ENCODE measurements around the gene PAX8. TPM values are rescaled to one million over a fixed set of nuclear protein-coding genes. Genes with fewer than 3 reads are reported as not detected.

Gene PAX8
- total RNA-seq, 1 donor from 2014 or later, result 2.9 TPM

GRCh38 chr2:113200736-113201490, 77.8 kb downstream of the PAX8 start:
- TF ChIP-seq EZH2 (IDR thresholded peaks at IDR 0.05) (no peak), EZH2phosphoT487 (IDR thresholded peaks at IDR 0.05) (no peak), CTCF (IDR thresholded peaks at IDR 0.05) (no peak)
- H3K4me1 Mint-ChIP-seq, result peaks cover 26% of the 10 kb centered on the region
- H3K79me2 ChIP-seq (ENCODE audit: low read depth), result no peaks in the 10 kb centered on the region
- no peak overlapping the region for H3K27ac ChIP-seq
- no peak overlapping the region for H3K4me3 ChIP-seq
- no peaks in the 10 kb centered on the region for H3F3A ChIP-seq (ENCODE audit: low read depth)
- peak overlapping the region; percentile 12 for H3K27ac Mint-ChIP-seq
- no peak overlapping the region for H3K4me2 ChIP-seq
- no peaks in the 10 kb centered on the region for H3K9me3 ChIP-seq (ENCODE audit: low read depth)
- H4K20me1 ChIP-seq (ENCODE audit: low read depth), result no peaks in the 10 kb centered on the region
- H3K4me3 Mint-ChIP-seq, result peak overlapping the region; percentile 34
- no peaks in the 10 kb centered on the region for H3K36me3 ChIP-seq
- peaks cover 31% of the 10 kb centered on the region for H3K27me3 ChIP-seq
- DNase-seq (ENCODE audit: low spot score), result no peak
- no peaks in the 10 kb centered on the region for H3K9me3 Mint-ChIP-seq
- no peak overlapping the region for H2AFZ ChIP-seq (replicated peaks)
- H3K4me1 ChIP-seq, result peaks cover 4% of the 10 kb centered on the region
- peaks cover 16% of the 10 kb centered on the region for H3K27me3 Mint-ChIP-seq (ENCODE audit: insufficient read depth, low read depth)
- H3K36me3 Mint-ChIP-seq, result no peaks in the 10 kb centered on the region
- no peak overlapping the region for H3K9ac ChIP-seq

GRCh38 chr2:113200236-113200635, 78.5 kb downstream of the PAX8 start:
- Mint-ChIP-seq H3K36me3 (no peaks in the 10 kb centered on the region), H3K9me3 (no peaks in the 10 kb centered on the region), H3K27ac (no peak overlapping the region), H3K27me3 (ENCODE audit: insufficient read depth, low read depth) (peaks cover 16% of the 10 kb centered on the region), H3K4me1 (peaks cover 26% of the 10 kb centered on the region), H3K4me3 (peak overlapping the region; percentile 63)
- DNase-seq (ENCODE audit: low spot score), result peak; percentile 17
- no peak overlapping the region for H3K9ac ChIP-seq
- H3K4me3 ChIP-seq, result no peak overlapping the region
- H4K20me1 ChIP-seq (ENCODE audit: low read depth), result no peaks in the 10 kb centered on the region
- H3K36me3 ChIP-seq, result no peaks in the 10 kb centered on the region
- H3K9me3 ChIP-seq (ENCODE audit: low read depth), result no peaks in the 10 kb centered on the region
- H3K27me3 ChIP-seq, result peaks cover 37% of the 10 kb centered on the region
- no peak overlapping the region for H3K27ac ChIP-seq
- H3K4me1 ChIP-seq, result peaks cover 4% of the 10 kb centered on the region
- H3K4me2 ChIP-seq, result no peak overlapping the region
- TF ChIP-seq EZH2 (IDR thresholded peaks at IDR 0.05) (no peak), CTCF (IDR thresholded peaks at IDR 0.05) (peak; percentile 17), EZH2phosphoT487 (IDR thresholded peaks at IDR 0.05) (no peak)
- no peaks in the 10 kb centered on the region for H3K79me2 ChIP-seq (ENCODE audit: low read depth)
- no peaks in the 10 kb centered on the region for H3F3A ChIP-seq (ENCODE audit: low read depth)
- H2AFZ ChIP-seq (replicated peaks), result no peak overlapping the region

- Histone ChIP-seq H3K4me3 (peak overlapping the region; percentile 75), H2AFZ (replicated peaks) (peak overlapping the region; percentile 99), H3K27me3 (peaks cover 37% of the 10 kb centered on the region), H3K9me3 (ENCODE audit: low read depth) (no peaks in the 10 kb centered on the region), H3K4me2 (peak overlapping the region; percentile 81), H3K79me2 (ENCODE audit: low read depth) (no peaks in the 10 kb centered on the region), H4K20me1 (ENCODE audit: low read depth) (no peaks in the 10 kb centered on the region), H3K36me3 (no peaks in the 10 kb centered on the region), H3F3A (ENCODE audit: low read depth) (no peaks in the 10 kb centered on the region), H3K27ac (no peak overlapping the region), H3K4me1 (peaks cover 4% of the 10 kb centered on the region), H3K9ac (no peak overlapping the region)
- H3K4me1 Mint-ChIP-seq, result peaks cover 19% of the 10 kb centered on the region
- TF ChIP-seq CTCF (IDR thresholded peaks at IDR 0.05) (peak; percentile 82), EZH2 (IDR thresholded peaks at IDR 0.05) (peak; percentile 58), EZH2phosphoT487 (IDR thresholded peaks at IDR 0.05) (peak; percentile 36)
- no peaks in the 10 kb centered on the region for H3K36me3 Mint-ChIP-seq
- peak overlapping the region; percentile 83 for H3K4me3 Mint-ChIP-seq
- H3K27me3 Mint-ChIP-seq (ENCODE audit: insufficient read depth, low read depth), result peaks cover 12% of the 10 kb centered on the region
- no peak overlapping the region for H3K27ac Mint-ChIP-seq
- no peaks in the 10 kb centered on the region for H3K9me3 Mint-ChIP-seq
- DNase-seq (ENCODE audit: low spot score), result peak; percentile 87
Measured at GRCh38 chr2:113198790-113199612, 79.7 kb downstream of the PAX8 start.
